Measurements from ENCODE around the gene PLCB4.

DNA sequence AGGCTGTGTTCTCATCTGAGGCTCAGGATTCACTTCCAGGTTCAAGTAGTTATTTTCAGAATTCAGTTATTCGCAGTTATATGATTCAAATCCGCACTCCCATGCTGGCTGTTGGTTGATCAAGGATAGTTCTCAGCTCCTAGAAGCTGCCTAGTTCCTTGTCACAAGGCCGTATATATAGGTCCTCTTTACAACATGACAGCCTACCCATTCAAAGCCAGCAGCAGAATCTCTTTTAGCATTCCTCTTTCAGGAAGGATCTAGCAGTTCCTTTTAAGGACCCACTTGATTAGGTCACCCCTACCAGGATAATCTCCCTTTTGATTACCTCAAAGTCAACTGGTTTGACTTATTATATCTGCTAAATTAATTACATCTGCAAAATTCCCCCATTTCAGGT is 421.7 kb downstream of the PLCB4 start:
- TF ChIP-seq, protein P1, sequence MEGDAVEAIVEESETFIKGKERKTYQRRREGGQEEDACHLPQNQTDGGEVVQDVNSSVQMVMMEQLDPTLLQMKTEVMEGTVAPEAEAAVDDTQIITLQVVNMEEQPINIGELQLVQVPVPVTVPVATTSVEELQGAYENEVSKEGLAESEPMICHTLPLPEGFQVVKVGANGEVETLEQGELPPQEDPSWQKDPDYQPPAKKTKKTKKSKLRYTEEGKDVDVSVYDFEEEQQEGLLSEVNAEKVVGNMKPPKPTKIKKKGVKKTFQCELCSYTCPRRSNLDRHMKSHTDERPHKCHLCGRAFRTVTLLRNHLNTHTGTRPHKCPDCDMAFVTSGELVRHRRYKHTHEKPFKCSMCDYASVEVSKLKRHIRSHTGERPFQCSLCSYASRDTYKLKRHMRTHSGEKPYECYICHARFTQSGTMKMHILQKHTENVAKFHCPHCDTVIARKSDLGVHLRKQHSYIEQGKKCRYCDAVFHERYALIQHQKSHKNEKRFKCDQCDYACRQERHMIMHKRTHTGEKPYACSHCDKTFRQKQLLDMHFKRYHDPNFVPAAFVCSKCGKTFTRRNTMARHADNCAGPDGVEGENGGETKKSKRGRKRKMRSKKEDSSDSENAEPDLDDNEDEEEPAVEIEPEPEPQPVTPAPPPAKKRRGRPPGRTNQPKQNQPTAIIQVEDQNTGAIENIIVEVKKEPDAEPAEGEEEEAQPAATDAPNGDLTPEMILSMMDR (conservative IDR thresholded peaks at IDR 0.05 in 1 of 2, IDR thresholded peaks at IDR 0.05 in 1 of 2; ENCODE audit: low read depth in 1 of 2, low read length in 2 of 2) = no peak
- TF ChIP-seq EZH2 (IDR thresholded peaks at IDR 0.05; ENCODE audit: low read length, missing control alignments) = no peak

All from fibroblast of lung (primary cell).